ENCODE results near the gene FOXO3.
"Not testable (repeated sequence)": the region's sequence is repeated elsewhere in the genome, so short reads cannot be mapped to it uniquely, and the experiment has no call there.

Gene FOXO3

DNA sequence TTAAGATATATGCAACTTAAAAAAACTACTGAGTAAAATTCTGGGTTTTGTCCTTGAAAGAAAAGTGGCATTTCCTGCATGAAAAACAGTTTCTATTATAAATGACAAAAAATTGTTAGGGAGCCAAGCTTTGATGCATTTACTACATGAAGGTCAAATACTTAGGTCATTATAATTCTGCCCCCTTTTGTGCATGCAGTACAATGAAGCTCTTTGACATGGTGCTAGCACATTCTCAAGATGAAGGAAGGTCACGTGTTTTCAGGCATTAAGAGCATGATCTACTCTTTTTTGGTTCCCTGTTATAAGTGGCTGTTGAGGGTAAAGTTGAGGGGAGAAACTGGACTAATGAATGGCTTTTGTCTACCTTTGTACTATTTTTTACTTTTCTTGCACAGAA lies 72.7 kb downstream of the FOXO3 start:
- DNase-seq, result no peak

DNA sequence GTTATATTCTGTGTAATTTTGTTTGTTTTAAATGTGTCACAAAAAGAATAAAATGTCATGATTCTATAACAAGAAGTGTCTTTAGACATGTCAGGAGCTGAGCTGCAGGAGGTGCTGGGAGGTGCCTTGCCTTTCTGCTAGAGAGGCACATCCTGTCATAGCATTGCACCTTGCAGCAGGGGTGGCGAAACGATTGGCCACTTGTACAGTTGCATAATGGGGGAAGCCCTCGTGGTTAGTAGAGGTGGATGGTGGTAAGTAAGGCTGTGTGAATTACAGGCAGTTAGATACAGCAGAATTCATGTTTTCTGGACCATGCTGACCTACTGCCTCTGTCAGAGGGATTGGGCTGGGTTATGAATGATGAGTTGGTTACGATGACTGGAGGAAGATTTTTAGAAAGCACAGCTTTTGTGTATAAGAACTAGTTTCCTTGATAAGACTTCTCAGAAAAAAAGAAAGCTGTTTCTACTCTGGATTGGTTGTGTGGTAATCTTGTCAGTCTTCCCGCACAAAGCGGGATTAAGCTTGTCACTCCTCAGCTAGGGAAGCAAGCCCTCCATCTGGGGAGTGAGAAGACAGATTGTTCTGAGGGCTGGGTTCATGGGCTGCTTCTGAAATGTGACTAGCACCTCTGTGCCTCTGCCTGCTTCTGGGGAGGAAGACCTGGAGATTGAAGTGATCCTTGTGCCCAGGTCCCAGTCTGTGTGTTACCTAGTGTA lies 74.9 kb downstream of the FOXO3 start:
- DNase-seq, result peak; percentile 27

GRCh38 chr6:108637963-108638362 lies 77.2 kb downstream of the FOXO3 start:
- DNase-seq, result no peak

DNA sequence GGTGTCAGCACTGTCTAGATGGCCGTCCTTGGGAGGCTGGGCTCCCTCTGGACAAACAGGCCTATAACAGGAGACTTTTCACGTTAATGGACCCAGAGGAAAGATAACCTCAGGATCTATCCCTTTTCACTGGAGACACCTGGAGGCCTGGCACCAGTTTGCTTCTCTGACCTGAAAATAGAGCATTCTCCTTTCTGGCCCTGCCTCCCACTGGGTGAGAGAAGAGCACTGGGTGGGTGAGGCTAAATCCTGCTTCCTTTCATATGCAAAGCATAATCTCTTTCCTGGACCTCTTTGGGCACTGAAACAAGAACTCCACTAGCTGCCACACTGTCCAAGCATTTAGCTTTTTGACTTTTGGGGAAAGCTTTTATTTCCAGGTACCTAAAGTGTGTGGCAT lies 78.3 kb downstream of the FOXO3 start:
- DNase-seq, result no peak

DNA sequence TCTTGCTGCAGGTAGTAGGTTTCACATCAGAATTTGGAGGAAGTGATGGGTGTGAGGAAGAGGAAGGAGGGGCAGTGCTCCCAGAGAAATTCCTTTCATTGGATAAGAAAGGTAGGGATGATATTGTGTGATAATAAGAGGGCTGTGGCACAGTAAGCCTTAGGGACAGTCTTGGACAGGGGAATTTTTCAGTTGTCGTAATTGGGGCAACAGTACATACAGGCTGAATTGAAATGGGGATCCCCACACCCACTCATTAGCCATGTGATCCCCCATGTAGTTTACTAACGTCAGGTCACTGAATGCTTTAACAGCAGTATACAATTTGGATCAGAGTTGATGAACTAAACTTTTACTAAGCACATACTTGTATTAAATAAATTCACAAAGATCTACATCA lies 79.4 kb downstream of the FOXO3 start:
- DNase-seq, result no peak

- no peak for DNase-seq
These were observed 82.5 kb downstream of the FOXO3 start for GRCh38 chr6:108643184-108643583.

GRCh38 chr6:108644252-108644651 lies 83.5 kb downstream of the FOXO3 start:
- DNase-seq, result no peak

DNA sequence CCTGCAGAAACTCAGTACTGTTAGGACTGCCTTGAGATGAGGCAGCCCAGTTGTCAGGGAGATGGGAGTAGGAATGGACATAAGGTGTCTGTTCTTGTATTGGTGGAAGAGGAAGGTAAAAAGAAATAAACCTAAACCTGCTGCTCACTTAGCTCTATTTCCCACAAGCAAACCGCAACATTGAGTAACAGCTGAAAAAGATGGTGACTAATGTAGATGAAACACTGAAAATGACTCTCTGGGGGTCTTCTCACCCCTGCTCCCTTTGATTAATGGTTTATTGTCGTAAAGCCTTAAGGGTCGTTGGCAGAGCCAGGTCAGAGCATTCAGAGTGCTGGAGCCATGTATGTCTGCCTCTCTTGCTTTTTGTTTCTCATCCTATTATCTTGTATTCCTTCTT lies 87.5 kb downstream of the FOXO3 start:
- DNase-seq, result no peak

DNA sequence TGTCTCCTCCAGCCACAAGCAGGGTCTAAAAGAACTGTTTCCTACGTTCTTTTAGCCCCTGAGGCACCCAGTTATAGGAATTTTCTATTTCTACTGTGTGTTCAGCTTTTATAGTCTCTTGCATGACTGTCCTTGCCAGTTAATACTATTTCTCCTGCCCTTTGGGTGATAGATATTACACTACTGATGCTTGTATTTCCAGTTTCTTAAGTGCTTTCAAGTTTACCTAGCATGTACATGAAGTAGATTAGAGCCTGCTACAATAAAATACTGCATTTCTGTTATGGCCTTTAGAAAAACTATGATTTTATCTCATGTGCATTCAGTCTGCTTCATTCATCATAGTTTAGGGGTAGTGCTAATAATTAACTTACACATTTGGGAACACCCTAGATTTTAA lies 89.6 kb downstream of the FOXO3 start:
- DNase-seq, result no peak

DNA sequence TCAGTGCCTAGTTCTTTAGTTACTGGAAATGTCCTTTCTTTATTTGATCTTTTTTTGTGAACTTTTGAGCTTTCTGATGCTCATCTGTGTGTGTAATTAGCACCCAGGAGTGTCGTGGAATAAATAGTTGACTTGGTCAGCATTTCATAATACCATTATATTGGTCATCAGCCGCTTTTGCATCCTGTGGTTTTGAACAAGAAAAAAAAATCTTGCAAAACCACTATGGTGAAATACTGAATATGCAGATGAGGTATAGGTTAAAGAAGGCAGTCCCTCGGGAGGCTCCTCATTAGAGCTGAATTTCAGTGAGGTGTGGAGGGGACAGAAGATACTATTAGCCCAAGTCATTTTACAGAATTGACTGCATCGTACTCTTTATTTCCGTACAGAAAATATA lies 90.1 kb downstream of the FOXO3 start:
- no peak for DNase-seq

DNA sequence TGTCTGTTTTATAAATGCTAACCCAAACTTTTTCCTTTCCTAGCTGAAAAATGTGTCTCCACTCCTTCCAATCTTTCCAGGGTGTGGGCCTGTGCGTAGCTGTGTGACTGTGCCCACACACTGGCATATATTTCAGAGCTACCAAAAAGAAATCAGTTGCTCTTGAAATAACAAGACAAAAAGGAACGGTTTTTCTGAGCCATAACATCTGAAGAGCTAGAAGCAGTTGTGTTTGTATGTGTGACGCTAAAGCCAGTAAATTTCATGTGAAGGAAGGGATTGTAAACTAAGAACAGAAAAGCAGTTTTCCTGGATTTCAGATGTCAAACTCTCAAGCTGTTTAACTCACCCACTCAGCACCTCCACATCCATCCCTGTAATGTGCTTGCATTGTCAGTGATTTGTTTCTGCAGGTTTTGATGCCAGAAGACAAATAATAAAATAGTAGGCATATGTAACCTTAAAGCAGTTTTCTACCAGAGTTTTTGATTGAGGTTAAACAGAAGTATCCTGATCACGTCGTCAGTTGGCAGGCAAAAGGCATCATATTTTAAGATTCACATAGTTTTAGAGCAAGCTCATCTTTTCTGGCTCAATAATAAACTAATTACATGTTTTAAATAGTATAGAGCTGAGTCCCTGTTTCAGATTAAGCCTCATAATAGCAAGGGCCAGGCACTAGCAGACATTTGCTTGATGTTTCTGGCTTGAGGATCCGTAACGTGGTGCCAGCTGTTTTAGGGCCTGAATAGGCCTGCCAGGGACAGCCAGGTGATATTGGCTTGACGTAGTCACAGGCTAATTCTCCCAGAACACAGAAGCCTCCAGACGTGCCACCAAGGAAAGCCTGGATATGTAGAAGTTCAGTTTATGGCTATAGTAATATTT lies 90.9 kb downstream of the FOXO3 start:
- DNase-seq, result no peak

GRCh38 chr6:108652375-108652774 lies 91.7 kb downstream of the FOXO3 start:
- DNase-seq, result no peak

- DNase-seq, result peak; percentile 18
These were observed 93.2 kb downstream of the FOXO3 start for GRCh38 chr6:108653949-108654348.

GRCh38 chr6:108654465-108655106 lies 93.9 kb downstream of the FOXO3 start:
- no peak for DNase-seq

- DNase-seq, result no peak
These were observed 95.3 kb downstream of the FOXO3 start for GRCh38 chr6:108655806-108656651.

DNA sequence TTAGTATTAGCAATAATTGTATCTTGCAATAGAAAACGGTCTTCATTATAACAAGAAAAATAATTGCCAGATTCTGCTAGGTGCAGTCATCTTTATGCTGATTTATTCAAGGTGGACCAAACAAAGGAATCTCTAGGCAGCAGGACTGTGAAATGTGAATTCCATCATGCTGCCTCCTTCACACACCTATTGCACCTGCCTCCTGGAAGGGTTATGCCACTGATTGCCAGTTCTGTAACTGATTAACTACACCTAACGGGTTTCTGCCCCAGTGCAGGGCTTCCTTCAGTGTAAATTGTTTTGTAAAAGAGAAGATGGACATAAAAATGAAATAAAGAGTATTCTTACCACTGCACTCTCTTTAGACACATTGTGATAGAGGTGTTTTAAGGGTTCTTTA lies 96.1 kb downstream of the FOXO3 start:
- DNase-seq, result no peak

GRCh38 chr6:108658174-108658573 lies 97.5 kb downstream of the FOXO3 start:
- no peak for DNase-seq

DNA sequence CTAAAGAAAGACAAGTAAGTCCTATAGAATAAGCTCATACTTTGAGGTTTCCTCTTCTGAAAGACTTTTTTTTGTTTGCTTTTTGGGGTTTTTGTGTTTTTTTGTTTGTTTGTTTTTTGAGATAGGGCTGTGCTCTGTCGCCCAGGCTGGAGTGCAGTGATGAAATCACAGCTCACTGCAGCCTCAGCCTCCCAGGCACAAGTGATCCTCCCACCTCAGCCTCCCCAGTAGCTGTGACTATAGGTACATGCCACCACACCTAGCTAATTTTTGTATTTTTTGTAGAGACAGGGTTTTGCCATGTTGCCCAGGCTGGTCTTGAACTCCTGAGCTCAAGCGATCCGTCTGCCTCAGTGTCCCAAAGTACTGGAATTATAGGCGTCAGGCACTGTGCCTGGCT lies 98.1 kb downstream of the FOXO3 start:
- DNase-seq, result not testable (repeated sequence)

DNA sequence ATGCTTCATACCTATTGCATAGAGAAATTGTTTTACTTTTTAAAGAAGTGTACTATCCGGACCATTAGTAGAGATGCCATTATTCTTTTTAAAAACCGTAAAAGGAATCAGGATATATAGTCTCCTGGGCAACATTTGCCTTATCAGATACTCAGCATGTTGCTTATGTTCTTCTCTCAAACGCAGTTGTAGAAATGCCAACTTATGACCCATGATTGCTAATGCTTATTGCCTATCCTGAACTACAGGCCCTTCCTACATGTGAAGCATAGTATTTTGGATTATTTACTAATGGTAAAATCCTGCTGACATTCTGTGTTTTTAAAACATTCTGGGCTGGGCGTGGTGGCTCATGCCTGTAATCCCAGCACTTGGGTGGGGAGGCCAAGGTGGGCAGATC lies 99.5 kb downstream of the FOXO3 start:
- no peak for DNase-seq

GRCh38 chr6:108661430-108661829 lies 100.7 kb downstream of the FOXO3 start:
- DNase-seq, result no peak

- no peak for DNase-seq
These were observed 101.3 kb downstream of the FOXO3 start for GRCh38 chr6:108661982-108662381.

DNA sequence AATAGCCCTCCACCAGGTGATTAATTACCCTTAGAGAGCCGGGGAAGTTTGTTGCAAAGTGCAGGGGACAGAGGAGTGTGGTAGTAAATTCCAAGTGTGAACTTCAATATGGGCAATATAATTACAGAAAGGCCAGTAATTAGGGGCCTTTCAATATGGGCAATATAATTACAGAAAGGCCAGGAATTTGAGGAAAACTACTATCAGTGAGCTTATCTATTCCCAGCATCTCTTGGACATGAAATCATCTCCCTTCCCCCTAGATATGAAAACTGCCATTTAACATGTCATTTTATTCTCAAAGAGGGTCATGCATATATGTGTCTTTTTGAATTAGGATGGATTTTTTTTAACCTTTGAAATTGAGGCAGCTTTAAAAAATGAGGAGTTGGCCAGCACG lies 102.0 kb downstream of the FOXO3 start:
- no peak for DNase-seq

Data from CD4-positive, alpha-beta T cell treated with Interleukin-6 for 4 hours (primary cell).